GM19099 (cell line): ENCODE results near the gene MRPS34.
A peak's percentile ranks its signal among the peaks of the same experiment; 100 is the strongest.

ENCODE experiments used
- POLR2A ChIP-seq: IDR thresholded peaks from 3 replicates; pipeline ENCODE4 v1.6.1; 2011; ENCODE audit warnings: low read depth; ENCODE audit not compliant: insufficient read length; ENCODE audit errors: extremely low read depth

The MRPS34 gene

DNA sequence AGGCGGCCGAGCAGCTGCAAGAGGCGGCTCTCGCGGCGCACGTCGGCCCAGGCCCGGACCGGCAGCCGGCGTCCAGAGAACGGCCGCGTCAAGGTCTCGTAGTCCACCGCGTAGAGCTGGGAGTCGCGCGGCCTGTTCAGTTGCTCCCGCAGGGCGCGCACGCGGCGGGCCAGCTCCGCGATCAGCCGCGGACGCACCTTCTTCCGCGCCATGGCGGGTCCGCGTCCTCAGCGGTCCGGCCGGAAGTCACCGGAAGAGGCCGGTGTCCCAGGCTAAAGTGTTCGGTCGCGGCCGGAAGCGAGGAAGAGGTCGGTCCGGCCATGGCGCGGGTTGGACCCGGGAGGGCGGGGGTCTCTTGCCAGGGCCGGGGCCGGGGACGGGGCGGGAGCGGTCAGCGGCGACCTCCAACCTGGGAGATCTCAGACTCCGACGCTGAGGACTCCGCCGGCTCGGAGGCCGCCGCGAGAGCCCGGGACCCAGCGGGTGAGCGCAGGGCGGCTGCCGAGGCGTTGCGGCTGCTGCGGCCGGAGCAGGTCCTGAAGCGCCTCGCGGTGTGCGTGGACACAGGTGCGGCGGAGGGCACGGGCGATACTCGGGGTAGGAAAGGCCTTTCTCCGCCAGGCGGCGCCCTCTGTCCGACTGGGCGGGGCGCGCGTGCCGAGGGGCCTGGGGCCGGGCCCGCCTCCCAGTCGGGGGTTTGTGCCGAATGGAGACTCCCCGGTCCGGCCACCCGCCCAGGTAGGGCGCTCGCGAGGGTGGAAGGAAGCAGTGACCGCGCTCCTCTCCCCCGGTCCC is at the start of gene MRPS34:
TSS of gene MRPS34 (minus strand) at position 227 of the 795 bp plus-strand sequence. CDS start at position 212, 15 bp downstream.
- TF ChIP-seq POLR2A, result peak; percentile 91

DNA sequence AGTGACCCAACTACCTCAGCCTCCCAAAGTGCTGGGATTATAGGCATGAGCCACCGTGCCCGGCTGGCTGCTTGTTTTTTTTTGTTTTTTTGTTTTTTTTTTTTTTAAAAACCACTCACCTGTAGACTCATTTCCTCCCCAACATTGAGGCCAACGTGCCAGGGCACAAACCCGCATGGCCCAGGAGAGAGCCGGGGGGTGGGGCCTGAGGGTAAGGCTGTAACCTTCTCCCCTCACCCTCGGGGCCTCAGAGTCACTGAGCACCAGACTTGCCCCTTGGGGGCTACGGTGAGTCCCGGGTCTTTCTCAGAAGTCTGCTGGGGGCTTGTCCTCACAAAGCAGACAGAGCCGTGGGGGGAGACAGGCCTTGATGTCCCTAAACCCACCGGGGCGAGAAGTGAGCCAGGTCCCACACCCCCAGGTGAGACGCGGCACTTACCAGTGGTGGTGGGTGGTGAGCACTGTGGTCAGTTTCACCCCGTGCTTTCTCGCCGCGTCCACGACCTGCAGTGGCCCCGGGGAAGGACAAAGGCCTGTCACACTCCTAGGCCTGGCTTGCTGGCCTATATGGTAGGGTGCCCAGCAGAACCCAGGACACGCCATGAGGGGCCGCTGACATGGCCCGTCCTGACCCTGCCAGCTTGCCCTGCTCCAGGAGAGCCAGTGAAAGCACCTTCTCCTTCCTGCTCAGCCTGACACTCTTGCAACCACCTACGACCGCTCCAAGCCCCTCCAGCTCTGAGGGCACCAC is 49.1 kb upstream of the MRPS34 start:
- no peak for TF ChIP-seq POLR2A

DNA sequence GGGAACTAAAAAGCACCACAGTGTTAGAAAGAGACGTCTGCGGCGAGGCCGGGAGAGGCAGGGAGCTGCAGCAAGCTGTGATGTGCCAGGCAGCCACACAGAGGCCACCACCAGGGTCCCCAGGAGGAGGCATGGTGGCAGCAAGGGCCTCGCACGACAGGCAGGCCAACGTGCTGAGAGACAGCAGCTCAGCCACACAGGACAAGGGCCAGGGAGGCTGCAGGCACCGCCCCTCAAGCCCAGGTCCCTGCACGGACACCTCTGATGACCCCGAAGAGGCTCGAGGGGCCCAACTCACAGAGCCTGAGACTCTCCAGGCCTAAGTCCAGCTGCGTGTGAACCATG is 48.0 kb upstream of the MRPS34 start:
- TF ChIP-seq POLR2A, result no peak

DNA sequence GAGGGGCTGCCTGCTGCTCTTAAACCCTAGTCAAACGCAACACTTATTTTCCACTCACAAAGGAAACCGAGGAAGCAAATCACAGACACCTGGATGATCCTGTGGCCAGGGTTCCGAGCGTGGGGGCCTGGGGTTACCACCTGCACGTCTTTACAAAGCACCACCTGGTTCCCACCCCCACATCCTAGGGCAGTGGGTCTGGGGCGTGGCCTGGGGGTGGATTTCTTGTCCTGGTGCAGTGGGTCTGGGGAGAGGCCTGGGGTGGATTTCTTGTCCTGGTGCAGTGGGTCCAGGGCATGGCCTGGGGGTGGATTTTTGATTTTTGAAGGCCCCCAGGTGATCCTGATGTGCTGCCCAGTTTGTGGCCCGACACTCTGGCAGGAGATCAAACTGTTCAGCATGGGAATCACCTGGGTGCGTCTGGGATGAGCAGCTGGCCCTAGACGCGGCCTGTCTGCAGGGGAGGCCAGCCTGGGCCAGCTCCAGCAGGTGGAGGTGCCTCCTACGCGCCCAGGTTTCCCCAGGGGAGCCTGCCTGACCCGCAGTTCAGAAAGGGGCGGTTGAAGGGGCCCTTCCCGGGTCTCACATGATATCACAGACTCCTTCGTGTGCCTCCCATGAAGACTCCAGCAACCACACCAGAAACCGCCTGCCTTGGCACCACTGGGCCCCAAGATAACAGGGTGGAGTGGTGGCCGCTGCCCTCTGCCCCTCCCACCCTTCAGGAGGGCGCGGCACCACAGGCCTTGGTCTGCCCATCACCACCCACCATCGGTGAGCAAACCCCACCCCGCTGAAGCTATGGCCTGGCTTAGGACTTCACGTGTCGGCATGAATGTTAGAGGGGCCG is 47.4 kb upstream of the MRPS34 start:
- no peak for TF ChIP-seq POLR2A

DNA sequence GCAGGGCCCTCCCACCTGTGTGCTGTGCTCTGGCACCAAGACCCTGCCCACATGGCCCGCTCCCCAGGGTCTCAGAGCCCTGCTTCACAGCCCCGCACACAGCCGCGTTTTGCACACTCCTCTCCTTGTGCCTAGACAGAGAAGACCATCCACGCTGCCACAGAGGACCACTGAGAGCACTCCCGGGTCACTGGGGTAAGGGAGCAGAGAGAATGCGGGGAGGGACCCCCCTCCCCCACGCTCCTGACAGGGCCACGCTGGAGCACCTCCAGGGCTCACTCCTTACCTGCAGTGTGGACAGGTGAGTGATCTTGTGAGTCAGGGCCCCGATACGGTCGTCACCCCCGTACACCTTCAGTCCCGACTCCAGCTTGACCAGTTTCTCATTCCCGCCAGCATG is 46.7 kb upstream of the MRPS34 start:
- TF ChIP-seq POLR2A, result no peak

DNA sequence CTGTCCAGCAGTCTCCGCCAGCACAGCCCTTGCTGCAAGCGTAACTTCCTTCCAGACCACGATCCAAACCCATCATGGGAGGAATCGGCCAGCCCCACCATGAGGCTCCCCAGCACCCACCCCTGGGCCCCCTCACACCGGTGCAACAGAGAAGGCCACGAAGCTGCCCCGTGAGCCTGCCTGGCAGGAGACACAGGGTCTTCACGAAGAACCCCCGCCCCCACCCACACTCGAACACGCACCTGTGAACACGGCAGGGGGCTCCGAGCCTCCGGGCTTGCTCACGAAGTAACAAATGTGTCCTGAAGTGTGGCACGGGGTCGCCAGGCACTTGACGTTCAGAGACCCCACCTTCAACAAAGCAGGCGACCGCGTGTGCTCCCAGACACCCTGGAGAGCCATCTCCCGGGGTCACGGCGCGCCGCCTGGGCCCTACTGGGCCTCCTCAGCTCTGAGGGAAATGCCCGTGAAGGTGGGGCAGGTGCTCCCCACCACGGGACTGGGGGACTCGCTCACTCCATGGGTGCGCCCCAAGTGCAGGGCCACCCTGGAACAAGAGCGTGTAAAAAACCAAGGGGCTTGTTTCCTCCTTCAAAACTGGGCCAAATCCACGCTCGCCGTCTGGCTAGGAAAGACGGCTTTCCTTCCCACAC is 46.1 kb upstream of the MRPS34 start:
- no peak for TF ChIP-seq POLR2A

DNA sequence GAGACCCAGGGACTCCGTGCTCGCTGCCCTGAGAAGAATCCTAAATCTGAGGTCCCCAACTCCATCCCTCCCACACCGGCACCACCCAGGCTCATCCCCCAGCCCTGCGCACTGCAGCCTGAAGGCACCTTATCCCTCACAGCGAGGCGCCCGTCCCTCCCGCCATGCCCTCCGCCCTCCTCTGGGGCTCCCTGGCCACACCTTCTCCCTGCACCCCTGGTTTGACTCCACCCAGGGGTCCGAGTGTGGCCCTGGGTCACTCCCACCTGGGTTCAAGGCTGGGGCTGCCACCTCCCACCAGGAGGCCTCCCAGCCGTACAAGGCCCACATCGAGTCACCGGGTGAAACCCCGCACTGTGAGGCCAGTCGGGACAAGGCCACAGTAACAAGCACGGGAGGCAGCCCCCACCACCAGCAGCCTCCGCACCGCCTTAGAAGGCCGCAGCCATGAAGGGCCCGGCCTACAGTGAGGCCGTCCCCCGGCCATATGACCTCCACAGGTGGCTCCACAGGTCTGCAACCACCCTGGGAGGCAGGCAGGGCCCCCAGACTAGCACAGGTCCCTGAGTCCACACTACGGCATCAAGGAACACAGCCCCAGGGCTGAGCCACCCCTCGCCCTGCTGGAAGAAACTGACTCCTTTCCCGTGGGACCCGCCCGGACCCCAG is 45.4 kb upstream of the MRPS34 start:
- TF ChIP-seq POLR2A, result no peak

DNA sequence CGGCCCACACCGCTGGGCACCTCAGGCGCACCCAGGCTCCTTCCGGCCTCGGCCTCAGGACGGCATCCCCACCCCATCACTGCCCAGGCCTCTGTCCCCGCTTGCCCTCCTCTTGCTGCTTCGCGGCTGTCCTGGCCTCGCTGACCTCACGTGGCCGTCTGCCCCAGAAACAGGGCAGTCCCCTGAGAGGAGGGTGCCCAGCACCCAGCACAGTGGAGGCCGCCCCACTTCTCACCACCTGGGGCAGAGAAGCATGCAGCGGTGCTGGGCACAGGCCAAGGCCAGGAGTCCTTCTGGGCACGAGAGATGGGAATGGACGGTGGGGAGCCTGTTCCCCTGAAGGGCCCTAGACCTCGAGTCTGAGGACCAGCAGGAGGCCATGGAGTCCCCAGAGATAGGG is 44.8 kb upstream of the MRPS34 start:
- no peak for TF ChIP-seq POLR2A

DNA sequence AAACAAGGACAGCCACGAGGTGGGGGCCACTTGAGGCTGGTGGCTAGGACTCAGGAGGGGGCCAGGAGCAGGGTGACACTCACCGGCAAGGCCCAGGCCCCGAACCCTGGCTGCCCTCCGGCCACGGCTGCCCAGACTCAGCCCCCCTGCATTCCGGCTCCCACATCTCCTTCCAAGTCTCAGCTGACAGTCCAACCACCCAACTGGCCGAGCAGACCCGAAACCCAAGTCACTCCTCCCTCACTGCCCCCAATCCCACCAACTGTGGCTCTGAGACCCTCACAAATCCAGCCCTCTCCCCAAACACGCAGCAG is 44.3 kb upstream of the MRPS34 start:
- TF ChIP-seq POLR2A, result no peak

DNA sequence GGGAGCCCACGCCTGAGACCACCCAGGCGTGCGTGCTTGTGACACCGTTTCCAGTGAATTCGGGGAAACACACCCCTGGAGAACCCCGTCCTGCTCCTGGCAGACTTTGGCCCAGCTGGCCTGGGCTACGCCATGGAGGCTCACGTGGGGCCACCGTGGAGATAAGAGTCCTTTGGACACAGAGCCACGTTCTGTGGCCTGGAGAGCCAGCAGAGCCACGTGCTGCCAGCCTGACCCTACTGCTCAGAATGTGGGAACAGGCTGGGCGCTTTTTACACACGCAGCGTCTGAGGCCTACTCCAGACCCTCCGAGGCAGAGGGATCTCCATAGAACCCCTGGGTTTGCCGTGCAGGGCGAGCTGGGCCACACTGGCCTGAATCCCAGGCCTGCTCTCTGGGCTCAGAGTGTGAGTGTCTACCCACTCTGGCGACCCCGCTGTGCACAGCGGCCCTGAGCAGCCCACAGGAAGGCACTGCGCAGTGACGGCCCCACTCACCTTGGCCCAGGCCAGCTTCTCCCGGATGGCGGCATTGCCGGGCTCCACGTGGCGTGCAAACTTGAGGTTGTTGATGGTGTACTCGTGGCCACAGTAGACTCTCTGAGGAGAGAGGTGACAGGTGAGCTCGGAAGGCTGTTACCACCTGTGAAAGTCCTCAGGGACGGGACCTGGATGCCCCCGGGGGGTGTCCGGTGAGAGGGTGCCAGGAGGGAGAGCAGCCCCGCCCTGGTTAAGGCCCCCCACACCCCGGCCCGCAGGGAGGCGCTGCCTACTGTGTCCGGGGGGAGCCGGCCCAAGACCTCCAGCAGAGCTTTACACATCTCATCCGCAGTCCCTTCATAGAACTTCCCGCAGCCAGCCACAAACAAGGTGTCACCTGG is 43.7 kb upstream of the MRPS34 start:
- TF ChIP-seq POLR2A, result no peak

DNA sequence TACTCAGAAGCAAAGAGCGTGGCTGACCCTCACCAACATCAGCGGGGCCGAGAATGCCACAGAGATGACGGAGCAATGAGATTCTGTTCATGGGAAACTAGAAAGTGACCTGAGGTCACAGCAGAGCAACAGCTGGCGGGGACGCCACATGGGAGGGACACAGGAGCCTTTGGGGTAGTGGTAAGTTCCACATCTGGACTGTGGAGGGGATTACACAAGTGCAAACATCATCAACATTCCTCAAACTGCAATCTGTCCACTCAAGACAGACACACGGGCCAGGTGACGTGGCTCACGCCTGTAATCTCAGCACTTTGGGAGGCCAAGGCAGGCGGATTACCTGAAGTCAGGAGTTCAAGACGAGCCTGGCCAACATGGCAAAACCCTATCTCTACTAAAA is 42.5 kb upstream of the MRPS34 start:
- TF ChIP-seq POLR2A, result no peak

DNA sequence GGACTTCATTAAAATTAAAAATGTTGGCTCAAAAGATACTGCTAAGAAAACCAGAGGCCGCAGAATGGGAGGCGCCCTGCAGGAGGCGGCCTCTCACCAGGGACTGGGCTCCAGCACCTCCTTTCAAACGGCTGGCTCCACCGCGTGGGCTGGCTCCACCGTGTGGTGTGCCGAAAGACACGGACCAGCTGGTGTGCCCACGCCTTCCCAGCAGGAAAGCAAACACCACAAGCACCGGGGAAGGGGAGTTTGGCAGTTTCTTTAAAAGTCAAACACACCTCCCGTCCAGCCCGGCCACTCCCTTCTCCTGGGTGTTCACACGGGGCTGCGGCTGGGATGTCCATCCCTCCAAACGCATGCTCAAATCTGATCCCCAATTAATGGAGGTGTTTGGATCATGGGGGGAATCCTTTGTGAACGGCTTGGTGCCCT is 39.8 kb upstream of the MRPS34 start:
- no peak for TF ChIP-seq POLR2A

DNA sequence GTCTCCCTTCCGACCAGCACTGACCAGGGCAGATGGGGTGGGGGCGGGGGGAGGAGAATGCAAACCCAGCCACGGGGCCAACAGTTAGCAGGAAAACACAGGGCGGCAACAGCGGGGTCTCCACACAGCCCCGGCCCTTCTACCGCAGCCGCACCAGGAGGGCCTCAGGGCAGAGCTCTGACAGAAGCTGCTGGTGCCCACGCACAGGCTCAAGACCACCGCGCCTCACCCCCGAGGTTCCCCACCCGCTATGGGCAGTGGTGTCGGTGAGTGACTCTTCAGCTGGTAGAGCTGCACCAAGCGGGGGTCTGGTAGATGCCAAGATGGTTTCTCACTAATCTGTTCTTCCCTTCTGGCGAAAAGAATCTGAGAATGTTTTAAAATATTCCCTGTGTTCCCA is 37.6 kb upstream of the MRPS34 start:
- TF ChIP-seq POLR2A, result no peak

DNA sequence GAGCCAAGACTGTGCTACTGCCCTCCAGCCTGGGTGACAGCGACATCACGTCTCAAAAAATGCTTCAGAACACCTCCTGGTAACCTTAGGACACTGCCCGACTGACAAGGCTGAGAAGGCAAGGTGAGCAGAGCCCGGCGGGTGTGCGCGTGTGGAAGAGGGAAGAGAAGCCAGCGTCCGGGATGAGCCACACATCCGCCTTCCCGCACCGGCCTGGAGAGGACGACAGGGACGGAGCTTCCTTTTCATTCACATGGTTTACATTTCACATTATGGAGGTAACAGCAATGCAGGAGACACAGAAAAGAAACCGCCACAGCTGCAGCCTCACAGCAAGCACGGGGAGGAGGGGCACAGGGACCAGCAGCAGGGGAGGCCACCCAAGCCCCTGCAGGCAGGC is 37.2 kb upstream of the MRPS34 start:
- no peak for TF ChIP-seq POLR2A
